ENCODE data around the gene CNKSR3.

DNA sequence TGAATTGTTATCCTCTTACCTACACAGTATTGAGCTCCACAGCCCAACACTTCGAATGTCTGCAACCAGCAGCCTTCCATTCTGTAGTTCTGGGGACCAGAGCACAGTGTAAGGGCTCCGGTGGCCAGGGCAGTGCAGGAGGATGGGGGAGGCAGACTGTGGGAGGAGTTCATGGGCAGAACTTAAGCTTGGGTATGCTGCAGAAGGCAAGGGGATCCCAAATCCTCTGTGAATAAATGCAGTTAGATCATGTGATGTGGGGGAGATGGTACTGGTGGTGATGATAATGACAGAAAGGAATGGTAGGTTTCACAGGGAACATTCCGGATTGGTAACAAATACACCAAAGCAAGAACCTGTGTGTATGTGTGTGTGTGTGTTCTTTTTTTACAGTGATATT is 26.5 kb upstream of the CNKSR3 start:
- TF ChIP-seq, protein P1, sequence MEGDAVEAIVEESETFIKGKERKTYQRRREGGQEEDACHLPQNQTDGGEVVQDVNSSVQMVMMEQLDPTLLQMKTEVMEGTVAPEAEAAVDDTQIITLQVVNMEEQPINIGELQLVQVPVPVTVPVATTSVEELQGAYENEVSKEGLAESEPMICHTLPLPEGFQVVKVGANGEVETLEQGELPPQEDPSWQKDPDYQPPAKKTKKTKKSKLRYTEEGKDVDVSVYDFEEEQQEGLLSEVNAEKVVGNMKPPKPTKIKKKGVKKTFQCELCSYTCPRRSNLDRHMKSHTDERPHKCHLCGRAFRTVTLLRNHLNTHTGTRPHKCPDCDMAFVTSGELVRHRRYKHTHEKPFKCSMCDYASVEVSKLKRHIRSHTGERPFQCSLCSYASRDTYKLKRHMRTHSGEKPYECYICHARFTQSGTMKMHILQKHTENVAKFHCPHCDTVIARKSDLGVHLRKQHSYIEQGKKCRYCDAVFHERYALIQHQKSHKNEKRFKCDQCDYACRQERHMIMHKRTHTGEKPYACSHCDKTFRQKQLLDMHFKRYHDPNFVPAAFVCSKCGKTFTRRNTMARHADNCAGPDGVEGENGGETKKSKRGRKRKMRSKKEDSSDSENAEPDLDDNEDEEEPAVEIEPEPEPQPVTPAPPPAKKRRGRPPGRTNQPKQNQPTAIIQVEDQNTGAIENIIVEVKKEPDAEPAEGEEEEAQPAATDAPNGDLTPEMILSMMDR (IDR thresholded peaks at IDR 0.05; ENCODE audit: insufficient read depth, low read length): no peak
- TF ChIP-seq REST (IDR thresholded peaks at IDR 0.05; ENCODE audit: insufficient replicate concordance, low read depth) (no peak), GABPA (IDR thresholded peaks at IDR 0.05; ENCODE audit: low read depth) (no peak)

Measured in HL-60 (cell line).